Breast epithelium (tissue), 4 donors: ENCODE results near the gene ZNF451. TPM values are rescaled to one million over a fixed set of nuclear protein-coding genes. Genes with fewer than 3 reads are reported as not detected.

Source experiments
- DNase-seq, 2 donors: peaks; one replicate each; pipeline ENCODE4 v3.0.0-alpha.2; 2019; ENCODE audit warnings: low spot score in 2 of 2
- H3K27ac ChIP-seq, 2 donors: fragments of 200-600 bp; sonication (generic) in 1 of 2; one replicate each; pipeline ENCODE4 v1.5.1; 2016 to 2019; ENCODE audit warnings: mild to moderate bottlenecking in 1 of 2
- H3K27me3 ChIP-seq, 2 donors: fragments of 200-600 bp; sonication (generic) in 1 of 2; one replicate each; pipeline versions ENCODE4 v1.5.1 to v1.6.0; 2017 to 2019; ENCODE audit warnings: control low read depth in 1 of 2, mild to moderate bottlenecking in 1 of 2
- H3K36me3 ChIP-seq: fragments of 200-600 bp; one replicate; pipeline ENCODE4 v1.5.1; 2019
- H3K4me1 ChIP-seq, 2 donors: fragments of 200-600 bp; sonication (generic); one replicate each; pipeline ENCODE4 v1.5.1; 2016 to 2019; ENCODE audit warnings: control low read depth in 1 of 2
- H3K4me3 ChIP-seq, 3 donors: fragments of 200-600 bp; sonication (generic); 1 replicate in 2 of 3; 2 replicates in 1 of 3; pipeline ENCODE4 v1.5.1; 2016 to 2019; ENCODE audit warnings: mild to moderate bottlenecking in 3 of 3, moderate library complexity in 2 of 3
- H3K9me3 ChIP-seq, 2 donors: fragments of 200-600 bp; sonication (generic) in 1 of 2; one replicate each; pipeline ENCODE4 v1.5.1; 2016 to 2019; ENCODE audit warnings: control low read depth in 1 of 2
- CTCF ChIP-seq, 3 donors: fragments of 450-650 bp; IDR thresholded peaks; one replicate each; pipeline ENCODE4 v1.5.1; 2016 to 2017; ENCODE audit warnings: antibody characterized with exemption in 3 of 3, mild to moderate bottlenecking in 3 of 3, moderate library complexity in 3 of 3
- POLR2A ChIP-seq: fragments of 450-650 bp; IDR thresholded peaks from one replicate; pipeline ENCODE4 v1.6.1; 2016; ENCODE audit warnings: antibody characterized with exemption, mild to moderate bottlenecking, moderate library complexity
- POLR2AphosphoS5 ChIP-seq, 3 donors: sonication (generic); formaldehyde crosslinking; IDR thresholded peaks; one replicate each; pipeline ENCODE4 v1.6.1; 2017; ENCODE audit warnings: antibody characterized with exemption in 3 of 3
- intact Hi-C: fragments of 100-400 bp; cut with DNase I; formaldehyde crosslinking; loops from one replicate; pipeline ENCODE4 v1.15.1; 2023; ENCODE audit warnings: low total_unique reads
- total RNA-seq, 3 donors: library from RNA; depleted of rRNA; stranded (reverse); fragments of >200 nt; gene quantifications; one replicate each; pipeline ENCODE4 v1.1.0, GENCODE V29; 2016

Gene ZNF451
- total RNA-seq, 3 donors from 2014 or later: 72.3 to 95.1 (median 77.7) TPM

GRCh38 chr6:57201718-57202117, 111.7 kb downstream of the ZNF451 start:
- Histone ChIP-seq H3K4me3 (no peak overlapping the region), H3K27ac (no peak overlapping the region), H3K4me1 (no peaks in the 10 kb centered on the region), H3K27me3 (no peaks in the 10 kb centered on the region), H3K36me3 (no peaks in the 10 kb centered on the region), H3K9me3 (no peaks in the 10 kb centered on the region)
- DNase-seq: no peak
- TF ChIP-seq POLR2A: no peak
- TF ChIP-seq CTCF (IDR thresholded peaks at IDR 0.05): no peak
- no peak for TF ChIP-seq POLR2AphosphoS5 (IDR thresholded peaks at IDR 0.05)
- intact Hi-C loops: no loop called here

DNA sequence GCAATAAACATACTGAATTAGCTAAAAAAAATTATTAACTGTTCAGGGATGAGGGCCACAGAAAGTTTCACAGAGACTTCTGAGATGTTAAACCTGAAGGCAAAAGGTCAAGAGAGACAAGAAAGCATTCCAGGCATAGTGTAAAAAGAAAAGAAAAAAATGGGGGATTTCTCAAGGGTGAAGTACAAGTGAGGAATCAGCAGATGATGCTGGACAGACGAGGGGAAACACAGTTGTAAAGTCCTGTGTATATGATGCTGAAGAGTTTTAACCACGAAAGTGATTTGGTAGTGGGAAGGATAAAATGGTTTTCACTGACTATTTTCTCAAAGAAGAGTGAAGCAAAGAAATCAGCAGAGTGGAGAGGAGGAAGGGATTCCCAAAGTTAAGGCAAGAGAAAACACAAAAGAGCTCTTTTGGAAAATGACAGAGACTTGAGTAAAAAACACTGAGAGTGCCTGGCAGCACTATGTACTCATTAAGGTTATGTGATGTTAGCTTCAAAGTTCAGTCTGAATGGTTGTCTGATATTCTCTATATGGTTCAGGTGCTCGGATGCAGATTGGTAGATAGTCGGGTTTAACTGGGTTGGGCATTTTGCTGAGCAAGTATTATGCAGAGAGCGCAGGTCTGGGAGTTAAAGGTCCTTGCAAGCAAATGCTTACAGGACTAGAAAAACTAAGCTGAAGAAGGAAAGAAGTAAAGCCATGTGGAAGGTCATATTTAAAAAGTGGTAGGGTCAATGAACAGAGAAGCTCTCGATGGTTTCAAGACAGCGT, 115.8 kb downstream of the ZNF451 start:
- no peak overlapping the region for H3K4me3 ChIP-seq
- H3K9me3 ChIP-seq: no peaks in the 10 kb centered on the region
- H3K36me3 ChIP-seq: no peaks in the 10 kb centered on the region
- no peak for TF ChIP-seq CTCF (IDR thresholded peaks at IDR 0.05)
- TF ChIP-seq POLR2AphosphoS5 (IDR thresholded peaks at IDR 0.05): no peak
- no peak for TF ChIP-seq POLR2A
- H3K4me1 ChIP-seq: no peaks in the 10 kb centered on the region
- DNase-seq: no peak
- H3K27me3 ChIP-seq: no peaks in the 10 kb centered on the region
- intact Hi-C loops: no loop called here
- H3K27ac ChIP-seq: no peak overlapping the region

GRCh38 chr6:57207141-57207540, 117.2 kb downstream of the ZNF451 start:
- no peaks in the 10 kb centered on the region for H3K36me3 ChIP-seq
- DNase-seq: no peak
- no peak overlapping the region for H3K27ac ChIP-seq
- no peaks in the 10 kb centered on the region for H3K4me1 ChIP-seq
- TF ChIP-seq POLR2A (no peak), CTCF (IDR thresholded peaks at IDR 0.05) (no peak), POLR2AphosphoS5 (IDR thresholded peaks at IDR 0.05) (no peak)
- H3K27me3 ChIP-seq: no peaks in the 10 kb centered on the region
- intact Hi-C loops: no loop called here
- no peak overlapping the region for H3K4me3 ChIP-seq
- no peaks in the 10 kb centered on the region for H3K9me3 ChIP-seq

- no peak for DNase-seq
- intact Hi-C loops: no loop called here
- Histone ChIP-seq H3K36me3 (no peaks in the 10 kb centered on the region), H3K27ac (no peak overlapping the region), H3K9me3 (no peaks in the 10 kb centered on the region), H3K27me3 (no peaks in the 10 kb centered on the region), H3K4me3 (no peak overlapping the region), H3K4me1 (no peaks in the 10 kb centered on the region)
- no peak for TF ChIP-seq POLR2A
- no peak for TF ChIP-seq CTCF (IDR thresholded peaks at IDR 0.05)
- TF ChIP-seq POLR2AphosphoS5 (IDR thresholded peaks at IDR 0.05): no peak
Observed at GRCh38 chr6:57207872-57208271, 117.9 kb downstream of the ZNF451 start.

DNA sequence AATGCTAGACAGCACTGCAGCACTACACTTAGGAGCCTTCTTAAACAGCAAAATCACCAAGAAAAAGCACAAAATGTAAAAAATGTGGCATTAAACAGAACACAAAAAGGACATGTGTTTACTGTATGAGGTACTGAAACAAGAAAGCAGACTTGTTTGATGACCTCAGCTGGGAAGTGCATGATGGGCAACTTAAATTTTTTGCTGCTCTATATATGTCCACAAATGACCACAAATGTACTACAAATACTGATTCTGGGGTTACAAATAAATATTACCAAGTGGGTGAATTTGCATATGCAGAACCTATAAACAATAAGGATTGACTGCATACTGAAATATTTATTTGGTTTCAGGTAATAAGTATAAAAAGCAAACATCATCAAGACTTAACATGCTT, 119.0 kb downstream of the ZNF451 start:
- H3K9me3 ChIP-seq: no peaks in the 10 kb centered on the region
- no peak for TF ChIP-seq CTCF (IDR thresholded peaks at IDR 0.05)
- TF ChIP-seq POLR2A: no peak
- no peak for TF ChIP-seq POLR2AphosphoS5 (IDR thresholded peaks at IDR 0.05)
- DNase-seq: no peak
- no peaks in the 10 kb centered on the region for H3K27me3 ChIP-seq
- no peak overlapping the region for H3K27ac ChIP-seq
- no peaks in the 10 kb centered on the region for H3K4me1 ChIP-seq
- H3K4me3 ChIP-seq: no peak overlapping the region
- no peaks in the 10 kb centered on the region for H3K36me3 ChIP-seq
- intact Hi-C loops: no loop called here
